K562 (cell line): ENCODE results near the gene RHOA. TPM values are rescaled to one million over a fixed set of nuclear protein-coding genes. Genes with fewer than 3 reads are reported as not detected.

Experiments
- ETV1 ChIP-seq: fragments of 450-650 bp; conservative IDR thresholded peaks from 2 replicates; pipeline ENCODE4 v1.6.1; 2016; ENCODE audit warnings: missing genetic modification characterization, control low read depth, low read depth, missing compliant biosample characterization
- FOXA1 ChIP-seq: fragments of 450-650 bp; IDR thresholded peaks from 2 replicates; pipeline ENCODE4 v1.6.1; 2016; ENCODE audit warnings: mild to moderate bottlenecking, borderline replicate concordance
- HIVEP1 ChIP-seq: fragments of 250-450 bp; sonication (Bioruptor Pico); IDR thresholded peaks from 2 replicates; pipeline ENCODE4 v1.4.0; 2020; ENCODE audit warnings: mild to moderate bottlenecking
- KLF13 ChIP-seq: fragments of 450-650 bp; IDR thresholded peaks from 2 replicates; pipeline ENCODE4 v1.6.1; 2016; ENCODE audit warnings: missing genetic modification characterization, low read depth, mild to moderate bottlenecking, missing compliant biosample characterization, moderate library complexity, borderline replicate concordance
- NFRKB ChIP-seq: fragments of 450-650 bp; IDR thresholded peaks from 2 replicates; pipeline ENCODE4 v1.6.1; 2016; ENCODE audit warnings: low read depth
- ZBTB17 ChIP-seq: fragments of 450-650 bp; formaldehyde crosslinking; IDR thresholded peaks from 2 replicates; pipeline ENCODE4 v1.4.0; 2020; ENCODE audit warnings: mild to moderate bottlenecking
- ZNF263 ChIP-seq: sonication (generic); formaldehyde crosslinking; IDR thresholded peaks from 2 replicates; pipeline ENCODE4 v1.8.0; 2022; ENCODE audit warnings: mild to moderate bottlenecking, missing genetic modification reagents, borderline replicate concordance
- ZNF436 ChIP-seq: fragments of 250-450, 450-650 bp; sonication (Bioruptor Pico); formaldehyde crosslinking; IDR thresholded peaks from 2 replicates; pipeline ENCODE4 v1.7.0; 2020; ENCODE audit warnings: mild to moderate bottlenecking
- polyA plus RNA-seq, 8 experiments: library from polyadenylated mRNA; depleted of rRNA in 4 of 8; stranded (reverse) in 5 of 8; unstranded in 3 of 8; fragments of >200 nt; fragmentation: Nextera tagmentation in 2 of 8; fragmentation: Illumina TruSeq in 1 of 8; extraction: Ambion mirVana in 2 of 8; extraction: Trizol in 1 of 8; gene quantifications; 2 replicates each; pipeline versions ENCODE4 v1.2.1 to v1.2.3, GENCODE V29; 2011 to 2014; ENCODE audit warnings: inconsistent platforms in 1 of 8, missing spikeins in 1 of 8
- total RNA-seq, 7 experiments: library from RNA; depleted of rRNA in 6 of 7; stranded (reverse); fragments of >200 nt in 6 of 7; fragmentation: Illumina TruSeq in 2 of 7; extraction: Trizol in 2 of 7; gene quantifications; 2 replicates each; pipeline versions ENCODE4 v1.2.1 to v1.2.3, GENCODE V29; 2011 to 2021; ENCODE audit warnings: low replicate concordance in 1 of 7
- TF ChIP-seq, protein P1 (sequence below): sonication (generic); formaldehyde crosslinking; IDR thresholded peaks from 2 replicates; pipeline ENCODE4 v1.8.0; 2023; ENCODE audit warnings: mild to moderate bottlenecking, missing genetic modification reagents
- TF ChIP-seq, protein P2 (sequence below), 3 experiments: fragments of 200-800 bp in 1 of 3; fragments of 250-450 bp in 1 of 3; fragments of 450-650 bp in 1 of 3; sonication (Bioruptor Pico) in 1 of 3; sonication (Bioruptor generic) in 1 of 3; formaldehyde crosslinking in 1 of 3; IDR thresholded peaks; 2 replicates each; pipeline versions ENCODE4 v1.6.1 to v1.8.0; 2016 to 2022; ENCODE audit warnings: mild to moderate bottlenecking in 2 of 3, missing genetic modification characterization in 2 of 3, missing compliant biosample characterization in 1 of 3, moderate library complexity in 1 of 3

Gene RHOA
- total and polyA plus RNA-seq, 9 of the 15 experiments (the other 6 are each of a cell fraction or from before 2014, with no cell fraction given): 136 to 540 (median 236) TPM

DNA sequence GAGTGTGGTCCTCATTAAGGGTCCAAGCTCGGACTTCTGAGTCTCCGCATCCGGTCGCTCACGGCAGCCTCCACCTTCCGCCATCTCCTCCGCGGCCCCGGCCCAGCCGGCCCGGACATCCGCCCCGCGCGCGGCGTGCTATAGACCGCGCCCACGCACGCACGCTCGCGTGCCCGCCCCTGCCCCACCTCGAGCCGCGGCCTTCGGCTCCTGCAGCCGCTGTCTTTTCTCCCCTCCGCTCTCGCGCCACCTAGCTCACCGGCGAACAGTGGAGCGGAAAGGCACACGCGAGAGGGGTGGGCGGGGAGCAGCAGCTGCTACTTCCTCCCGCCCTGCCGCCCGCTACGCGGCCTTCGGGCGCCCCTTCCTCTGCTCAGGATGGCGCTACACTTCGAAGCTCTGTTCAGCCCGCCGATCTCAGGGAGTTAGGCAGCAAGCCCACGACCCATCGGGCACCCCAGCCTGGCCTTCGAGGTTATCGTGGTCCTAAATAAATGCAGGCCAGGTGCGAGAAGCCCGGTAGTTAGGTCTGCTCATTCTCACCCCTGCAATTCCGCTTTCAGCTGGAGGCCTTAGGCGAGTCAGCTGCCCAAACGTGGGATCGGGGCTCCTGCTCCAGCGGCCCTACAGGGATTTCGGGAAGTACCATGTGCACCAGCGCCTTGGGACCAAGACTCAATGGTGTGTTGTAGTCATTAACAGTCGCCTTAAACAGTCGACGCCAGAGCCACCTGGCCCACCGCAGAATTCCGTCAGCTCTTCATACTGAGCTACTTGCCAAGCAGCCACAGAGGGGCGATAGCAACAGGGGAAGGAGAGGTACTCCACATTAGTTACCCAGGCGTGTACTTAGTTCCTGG is 71.6 kb downstream of the RHOA start, which contains the start of gene USP4 (continued):
- TF ChIP-seq, protein P1, sequence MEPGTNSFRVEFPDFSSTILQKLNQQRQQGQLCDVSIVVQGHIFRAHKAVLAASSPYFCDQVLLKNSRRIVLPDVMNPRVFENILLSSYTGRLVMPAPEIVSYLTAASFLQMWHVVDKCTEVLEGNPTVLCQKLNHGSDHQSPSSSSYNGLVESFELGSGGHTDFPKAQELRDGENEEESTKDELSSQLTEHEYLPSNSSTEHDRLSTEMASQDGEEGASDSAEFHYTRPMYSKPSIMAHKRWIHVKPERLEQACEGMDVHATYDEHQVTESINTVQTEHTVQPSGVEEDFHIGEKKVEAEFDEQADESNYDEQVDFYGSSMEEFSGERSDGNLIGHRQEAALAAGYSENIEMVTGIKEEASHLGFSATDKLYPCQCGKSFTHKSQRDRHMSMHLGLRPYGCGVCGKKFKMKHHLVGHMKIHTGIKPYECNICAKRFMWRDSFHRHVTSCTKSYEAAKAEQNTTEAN (CRISPR knock-in tag): peak; percentile 87; the same call in 1 of the 2 replicates
- TF ChIP-seq NFRKB (peak; percentile 25; the same call in 1 of the 2 replicates), ZNF436 (no peak), ZNF263 (CRISPR knock-in tag) (peak; percentile 48; the same call in 1 of the 2 replicates), FOXA1 (no peak), ETV1 (peak; percentile 25; the same call in 1 of the 2 replicates), KLF13 (tag) (peak; percentile 64; the same call in 1 of the 2 replicates), HIVEP1 (no peak), ZBTB17 (CRISPR knock-in tag) (peak; percentile 56; the same call in 1 of the 2 replicates)
- TF ChIP-seq, protein P2, sequence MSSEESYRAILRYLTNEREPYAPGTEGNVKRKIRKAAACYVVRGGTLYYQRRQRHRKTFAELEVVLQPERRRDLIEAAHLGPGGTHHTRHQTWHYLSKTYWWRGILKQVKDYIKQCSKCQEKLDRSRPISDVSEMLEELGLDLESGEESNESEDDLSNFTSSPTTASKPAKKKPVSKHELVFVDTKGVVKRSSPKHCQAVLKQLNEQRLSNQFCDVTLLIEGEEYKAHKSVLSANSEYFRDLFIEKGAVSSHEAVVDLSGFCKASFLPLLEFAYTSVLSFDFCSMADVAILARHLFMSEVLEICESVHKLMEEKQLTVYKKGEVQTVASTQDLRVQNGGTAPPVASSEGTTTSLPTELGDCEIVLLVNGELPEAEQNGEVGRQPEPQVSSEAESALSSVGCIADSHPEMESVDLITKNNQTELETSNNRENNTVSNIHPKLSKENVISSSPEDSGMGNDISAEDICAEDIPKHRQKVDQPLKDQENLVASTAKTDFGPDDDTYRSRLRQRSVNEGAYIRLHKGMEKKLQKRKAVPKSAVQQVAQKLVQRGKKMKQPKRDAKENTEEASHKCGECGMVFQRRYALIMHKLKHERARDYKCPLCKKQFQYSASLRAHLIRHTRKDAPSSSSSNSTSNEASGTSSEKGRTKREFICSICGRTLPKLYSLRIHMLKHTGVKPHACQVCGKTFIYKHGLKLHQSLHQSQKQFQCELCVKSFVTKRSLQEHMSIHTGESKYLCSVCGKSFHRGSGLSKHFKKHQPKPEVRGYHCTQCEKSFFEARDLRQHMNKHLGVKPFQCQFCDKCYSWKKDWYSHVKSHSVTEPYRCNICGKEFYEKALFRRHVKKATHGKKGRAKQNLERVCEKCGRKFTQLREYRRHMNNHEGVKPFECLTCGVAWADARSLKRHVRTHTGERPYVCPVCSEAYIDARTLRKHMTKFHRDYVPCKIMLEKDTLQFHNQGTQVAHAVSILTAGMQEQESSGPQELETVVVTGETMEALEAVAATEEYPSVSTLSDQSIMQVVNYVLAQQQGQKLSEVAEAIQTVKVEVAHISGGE (CRISPR knock-in tag; IDR thresholded peaks at IDR 0.05): peak in 1 of 3 experiments; percentile 74; a peak in 2 of 6 replicates
